Measurements from ENCODE around the gene SUN5. TPM values are rescaled to one million over a fixed set of nuclear protein-coding genes. Genes with fewer than 3 reads are reported as not detected.

Gene SUN5
- total and polyA plus RNA-seq, 2 donors (not counting 3 experiments of a cell fraction or from before 2014, with no cell fraction given) = not detected

- ChIA-PET POLR2A (no interaction called here), CTCF (no interaction called here)
- H3K27ac ChIP-seq (ENCODE audit: insufficient read depth, low read depth, low read length) = no peak overlapping the region
- no peaks in the 10 kb centered on the region for H3K4me1 ChIP-seq (ENCODE audit: control insufficient read depth, extremely low read depth, insufficient read depth, low read length)
- H3K9ac ChIP-seq (replicated peaks; ENCODE audit: extremely low read depth, insufficient read depth, low read length) = no peak overlapping the region
- DNase-seq (ENCODE audit: low read depth, low spot score) (no peak), FAIRE-seq (no peak)
- no peaks in the 10 kb centered on the region for H4K20me1 ChIP-seq (replicated peaks; ENCODE audit: control insufficient read depth, extremely low read depth, insufficient read depth, low read length)
- no peak overlapping the region for H3K4me3 ChIP-seq (replicated peaks in 1 of 3; ENCODE audit: insufficient read depth in 1 of 3, low read depth in 1 of 3, low read length in 3 of 3)
- H3K79me2 ChIP-seq (ENCODE audit: control insufficient read depth, insufficient read depth, low read length) = no peaks in the 10 kb centered on the region
- dilution Hi-C loops (cut with MboI; ENCODE audit: extremely low pct_ligation_motif_present, low sequenced_read_pairs) = no loop called here
- no peaks in the 10 kb centered on the region for H3K9me3 ChIP-seq (replicated peaks; ENCODE audit: control insufficient read depth, insufficient read depth, low read length)
- no peak for TF ChIP-seq JUN (IDR thresholded peaks at IDR 0.05; ENCODE audit: borderline replicate concordance, insufficient read depth, insufficient read length, low read depth)
- no peak for TF ChIP-seq CTCF (IDR thresholded peaks at IDR 0.05; ENCODE audit: extremely low read depth in 1 of 2, insufficient read depth in 1 of 2, low read depth in 1 of 2, low read length in 2 of 2)
- TF ChIP-seq EZH2 (IDR thresholded peaks at IDR 0.05; ENCODE audit: borderline replicate concordance, low read depth, low read length, severe bottlenecking) = no peak
- TF ChIP-seq POLR2A (IDR thresholded peaks at IDR 0.05; ENCODE audit: low read depth, low read length) = no peak
- TF ChIP-seq POLR2AphosphoS5 (IDR thresholded peaks at IDR 0.05; ENCODE audit: insufficient read depth, low read depth, low read length) = no peak
- no peak for TF ChIP-seq FOS (IDR thresholded peaks at IDR 0.05; ENCODE audit: borderline replicate concordance, insufficient read depth, low read length)
- H3K4me2 ChIP-seq (ENCODE audit: insufficient read depth, low read length) = no peak overlapping the region
- peaks cover 0 to 1% of the 10 kb centered on the region in 2 experiments for H3K27me3 ChIP-seq (ENCODE audit: control insufficient read depth in 2 of 2, insufficient read depth in 2 of 2, low read length in 2 of 2)
- H2AFZ ChIP-seq (ENCODE audit: low read depth, low read length) = no peak overlapping the region
- no peaks in the 10 kb centered on the region for H3K9me1 ChIP-seq (replicated peaks; ENCODE audit: control insufficient read depth, extremely low read depth, insufficient read depth, low read length)
- no peaks in the 10 kb centered on the region for H3K36me3 ChIP-seq (ENCODE audit: control insufficient read depth in 2 of 2, extremely low read depth in 1 of 2, insufficient read depth in 2 of 2, low read length in 2 of 2)
- BruUV-seq (replicated peaks) = no TSS peak
- intact Hi-C loops (cut with micrococcal nuclease) = no loop called here
Measured at GRCh38 chr20:32980131-32980941, 23.9 kb downstream of the SUN5 start.
